C4-2B (cell line): ENCODE data around the gene UGT1A6.

Source experiments
- H3K27ac ChIP-seq: fragments of 450-650 bp; 2 replicates; pipeline ENCODE4 v1.5.1; 2017
- ZFX ChIP-seq: fragments of 450-650 bp; IDR thresholded peaks from 2 replicates; pipeline ENCODE4 v1.6.1; 2017
- TF ChIP-seq, protein P1 (sequence below): fragments of 450-650 bp; conservative IDR thresholded peaks from 2 replicates; pipeline ENCODE4 v1.5.1; 2017; ENCODE audit warnings: mild to moderate bottlenecking

Gene UGT1A6

DNA sequence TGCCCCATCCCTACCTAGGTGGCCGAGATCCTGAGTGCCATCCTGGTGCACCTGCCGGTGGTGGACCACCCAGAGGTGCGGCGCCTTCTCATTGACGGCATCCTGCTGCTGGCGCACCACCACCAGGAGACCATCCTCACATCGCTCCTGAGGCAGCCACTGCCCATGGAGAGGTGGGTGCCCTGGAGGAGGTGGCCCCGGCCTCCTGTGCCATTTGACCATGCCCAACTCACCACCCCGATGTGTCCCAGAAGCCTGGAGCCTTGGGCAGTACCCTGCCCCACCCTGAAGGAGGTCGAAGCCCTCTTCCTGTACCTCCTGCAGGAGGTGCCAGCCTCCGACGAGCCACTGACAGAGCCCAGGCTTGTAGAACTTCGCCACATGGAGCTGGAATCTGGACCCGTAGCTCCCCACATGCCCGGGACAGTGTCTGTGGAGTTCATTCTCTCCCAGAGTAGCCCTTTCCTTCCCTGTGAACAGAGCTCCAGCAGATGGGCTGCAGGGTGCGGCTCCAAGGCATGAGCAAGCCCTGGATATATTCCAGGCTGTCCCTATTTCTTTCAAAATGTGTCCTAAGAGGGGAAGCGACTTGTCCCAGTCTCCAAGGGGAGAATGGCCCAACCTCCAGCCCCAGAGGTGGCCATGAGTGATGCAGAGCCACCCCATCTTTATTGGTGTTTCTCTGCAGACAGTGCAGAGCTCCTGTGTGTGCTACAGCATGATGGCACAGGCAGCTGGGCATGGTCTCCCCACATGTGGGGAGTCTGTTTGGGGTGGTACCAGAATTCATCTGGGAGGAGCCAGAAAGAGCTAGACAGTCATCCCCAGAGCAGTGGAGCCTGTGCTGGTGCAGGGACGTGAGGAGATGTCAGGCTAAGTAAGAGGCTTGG lies 127.4 kb downstream of the UGT1A6 start:
- TF ChIP-seq, protein P1, sequence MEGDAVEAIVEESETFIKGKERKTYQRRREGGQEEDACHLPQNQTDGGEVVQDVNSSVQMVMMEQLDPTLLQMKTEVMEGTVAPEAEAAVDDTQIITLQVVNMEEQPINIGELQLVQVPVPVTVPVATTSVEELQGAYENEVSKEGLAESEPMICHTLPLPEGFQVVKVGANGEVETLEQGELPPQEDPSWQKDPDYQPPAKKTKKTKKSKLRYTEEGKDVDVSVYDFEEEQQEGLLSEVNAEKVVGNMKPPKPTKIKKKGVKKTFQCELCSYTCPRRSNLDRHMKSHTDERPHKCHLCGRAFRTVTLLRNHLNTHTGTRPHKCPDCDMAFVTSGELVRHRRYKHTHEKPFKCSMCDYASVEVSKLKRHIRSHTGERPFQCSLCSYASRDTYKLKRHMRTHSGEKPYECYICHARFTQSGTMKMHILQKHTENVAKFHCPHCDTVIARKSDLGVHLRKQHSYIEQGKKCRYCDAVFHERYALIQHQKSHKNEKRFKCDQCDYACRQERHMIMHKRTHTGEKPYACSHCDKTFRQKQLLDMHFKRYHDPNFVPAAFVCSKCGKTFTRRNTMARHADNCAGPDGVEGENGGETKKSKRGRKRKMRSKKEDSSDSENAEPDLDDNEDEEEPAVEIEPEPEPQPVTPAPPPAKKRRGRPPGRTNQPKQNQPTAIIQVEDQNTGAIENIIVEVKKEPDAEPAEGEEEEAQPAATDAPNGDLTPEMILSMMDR: no peak
- TF ChIP-seq ZFX: no peak
- H3K27ac ChIP-seq: no peak overlapping the region

- H3K27ac ChIP-seq: no peak overlapping the region
- no peak for TF ChIP-seq ZFX
- TF ChIP-seq, protein P1: no peak
Measured at GRCh38 chr2:233820774-233821105, 128.1 kb downstream of the UGT1A6 start.

GRCh38 chr2:233821196-233821595 lies 128.5 kb downstream of the UGT1A6 start:
- TF ChIP-seq, protein P1: no peak
- TF ChIP-seq ZFX: no peak
- no peak overlapping the region for H3K27ac ChIP-seq

- H3K27ac ChIP-seq: no peak overlapping the region
- TF ChIP-seq ZFX: no peak
- TF ChIP-seq, protein P1: no peak
Measured at GRCh38 chr2:233821709-233822100, 129.0 kb downstream of the UGT1A6 start.

DNA sequence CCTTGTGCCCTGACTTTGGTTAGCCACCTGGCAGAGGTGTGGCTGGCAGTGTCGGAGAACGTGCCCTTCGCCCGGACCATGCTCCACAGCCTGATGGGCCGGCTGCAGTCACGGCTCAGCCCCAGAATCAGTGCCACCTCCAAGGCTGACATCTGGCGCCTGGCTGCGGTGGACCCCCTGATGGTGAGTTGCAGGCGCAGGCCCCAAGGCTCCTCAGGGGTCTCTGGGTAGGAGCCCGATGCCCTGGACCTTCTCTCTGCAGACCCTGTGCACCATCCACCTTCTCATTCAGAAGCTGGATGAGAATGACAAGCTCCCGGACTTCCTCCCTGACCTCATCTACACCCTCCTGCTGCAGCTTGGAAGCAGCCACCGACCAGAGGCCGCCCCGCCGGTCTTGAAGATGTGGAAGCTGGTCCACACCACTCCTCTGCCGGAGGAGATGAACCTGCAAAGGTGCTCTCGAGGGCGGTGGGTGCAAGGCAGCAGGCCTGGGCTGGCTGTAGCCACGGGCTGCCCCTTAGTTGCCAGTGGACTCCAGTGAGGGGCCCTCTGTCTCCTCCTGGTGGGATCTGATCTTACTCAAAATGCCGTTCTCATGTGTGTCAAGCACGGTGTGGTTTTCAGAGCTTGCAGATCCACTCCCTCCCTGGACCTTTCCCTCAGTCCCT lies 129.5 kb downstream of the UGT1A6 start:
- TF ChIP-seq, protein P1: no peak
- no peak for TF ChIP-seq ZFX
- no peak overlapping the region for H3K27ac ChIP-seq
